Activated naive CD4-positive, alpha-beta T cell treated with anti-CD3 and anti-CD28 coated beads, Interleukin-2, amount 50 U/mL, for 24 hours (primary cell): ENCODE measurements around the gene POU2F1.
A peak's percentile ranks its signal among the peaks of the same experiment; 100 is the strongest.

Experiments
- H3K27ac Mint-ChIP-seq: one replicate; pipeline ENCODE4 v1.8.0; 2021; ENCODE audit warnings: mild to moderate bottlenecking, mixed read lengths
- H3K27me3 Mint-ChIP-seq: one replicate; pipeline ENCODE4 v1.8.0; 2021; ENCODE audit warnings: mixed read lengths
- H3K36me3 Mint-ChIP-seq: one replicate; pipeline ENCODE4 v1.8.0; 2021; ENCODE audit warnings: mixed read lengths
- H3K4me1 Mint-ChIP-seq: one replicate; pipeline ENCODE4 v1.8.0; 2021; ENCODE audit warnings: mixed read lengths
- H3K4me3 Mint-ChIP-seq: one replicate; pipeline ENCODE4 v1.8.0; 2021; ENCODE audit warnings: mild to moderate bottlenecking, mixed read lengths
- H3K9me3 Mint-ChIP-seq: one replicate; pipeline ENCODE4 v1.8.0; 2021; ENCODE audit warnings: mixed read lengths

The POU2F1 gene

DNA sequence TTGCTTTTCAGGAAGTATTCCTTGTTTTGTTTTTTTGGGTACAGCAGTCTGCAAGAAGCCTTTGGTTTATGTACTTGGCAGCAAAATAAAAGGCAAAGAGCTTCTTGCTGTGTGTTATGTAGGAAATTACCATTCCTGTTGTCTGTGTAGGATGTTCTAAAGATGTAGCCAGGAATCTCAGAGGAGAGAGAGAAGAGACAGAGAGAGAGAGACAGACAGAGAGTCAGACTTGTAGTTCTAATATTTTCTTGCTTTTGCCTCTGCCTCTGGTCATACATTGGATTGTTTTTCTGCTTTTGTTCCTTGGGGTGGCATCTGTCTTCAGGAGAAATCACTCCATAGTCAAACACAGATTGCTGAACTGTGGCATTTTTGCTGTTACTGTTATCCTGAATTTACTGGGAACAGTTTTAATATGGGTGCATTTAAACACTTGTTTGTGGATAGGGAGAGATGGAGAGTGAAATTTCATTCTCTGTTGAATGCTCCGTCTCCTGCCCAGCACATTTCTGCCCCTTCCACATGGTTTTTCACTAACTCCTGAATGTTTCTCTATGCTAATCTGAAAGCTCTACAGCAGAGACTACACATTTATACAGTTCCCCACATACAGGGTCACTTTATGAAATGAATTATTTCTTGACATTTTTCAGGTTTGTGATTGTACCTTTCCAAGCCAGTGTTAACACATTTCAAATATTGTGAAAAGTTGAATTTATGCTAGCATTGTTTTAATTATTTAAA lies 49.8 kb downstream of the POU2F1 start:
- no peak overlapping the region for H3K27ac Mint-ChIP-seq
- no peak overlapping the region for H3K4me3 Mint-ChIP-seq

DNA sequence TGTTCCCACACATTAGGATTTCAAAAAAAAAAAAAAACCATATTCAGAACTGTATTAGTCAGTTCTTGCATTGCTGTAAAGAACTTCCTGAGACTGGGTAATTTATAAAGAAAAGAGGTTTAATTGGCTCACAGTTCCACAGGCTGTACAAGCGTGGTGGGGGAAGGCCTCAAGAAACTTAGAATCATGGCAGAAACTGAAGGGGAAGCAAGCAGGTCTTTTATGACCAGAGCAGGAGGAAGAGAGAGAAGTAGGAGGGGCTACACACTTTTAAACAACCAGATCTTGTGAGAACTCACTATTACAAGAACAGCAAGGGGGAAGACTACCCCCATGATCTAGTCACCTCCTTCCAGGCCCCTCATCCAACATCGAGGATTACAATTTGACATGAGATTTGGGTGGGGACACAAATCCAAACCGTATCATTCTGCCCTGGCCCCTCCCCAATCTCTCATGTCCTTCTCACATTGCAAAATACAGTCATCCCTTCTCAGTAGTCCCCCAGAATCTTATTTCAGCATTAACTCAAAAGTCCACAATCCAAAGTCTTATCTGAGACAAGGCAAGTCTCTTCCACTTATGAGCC lies 51.8 kb downstream of the POU2F1 start:
- H3K9me3 Mint-ChIP-seq = no peaks in the 10 kb centered on the region
- H3K27ac Mint-ChIP-seq = no peak overlapping the region
- H3K27me3 Mint-ChIP-seq = no peaks in the 10 kb centered on the region
- H3K36me3 Mint-ChIP-seq = no peaks in the 10 kb centered on the region
- H3K4me3 Mint-ChIP-seq = no peak overlapping the region
- H3K4me1 Mint-ChIP-seq = peaks cover 67% of the 10 kb centered on the region

More for the DNA sequence above, 49.8 kb downstream of the POU2F1 start:
- peaks cover 61% of the 10 kb centered on the region for H3K4me1 Mint-ChIP-seq
- H3K27me3 Mint-ChIP-seq = no peaks in the 10 kb centered on the region
- no peaks in the 10 kb centered on the region for H3K9me3 Mint-ChIP-seq
- H3K36me3 Mint-ChIP-seq = no peaks in the 10 kb centered on the region

- Mint-ChIP-seq H3K9me3 (no peaks in the 10 kb centered on the region), H3K36me3 (no peaks in the 10 kb centered on the region), H3K27ac (peak overlapping the region; percentile 8), H3K4me3 (no peak overlapping the region), H3K27me3 (no peaks in the 10 kb centered on the region), H3K4me1 (peaks cover 68% of the 10 kb centered on the region)
Measured at GRCh38 chr1:167273027-167273800, 52.5 kb downstream of the POU2F1 start.

DNA sequence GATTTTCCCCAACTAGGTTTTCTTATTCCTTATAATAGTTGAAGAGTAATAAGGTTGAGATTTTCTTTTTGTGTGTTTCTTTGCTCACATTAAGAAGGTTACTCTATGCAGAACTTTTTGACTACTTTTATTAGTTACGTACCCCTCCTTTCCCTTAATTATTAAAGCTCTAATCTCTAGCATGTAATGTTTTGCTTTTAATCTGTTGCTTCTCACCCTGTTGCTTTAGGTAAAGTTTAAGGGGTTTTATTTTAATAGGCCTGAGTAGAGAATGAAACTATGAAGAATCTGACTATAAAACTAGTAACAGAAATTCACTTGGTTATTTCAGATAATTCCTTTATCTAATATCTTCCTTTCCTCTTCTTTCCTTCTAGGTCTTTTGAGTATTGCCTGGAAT lies 53.4 kb downstream of the POU2F1 start:
- no peaks in the 10 kb centered on the region for H3K27me3 Mint-ChIP-seq
- no peak overlapping the region for H3K4me3 Mint-ChIP-seq
- H3K4me1 Mint-ChIP-seq = peaks cover 68% of the 10 kb centered on the region
- no peaks in the 10 kb centered on the region for H3K36me3 Mint-ChIP-seq
- H3K27ac Mint-ChIP-seq = no peak overlapping the region
- H3K9me3 Mint-ChIP-seq = no peaks in the 10 kb centered on the region

- Mint-ChIP-seq H3K4me1 (peaks cover 78% of the 10 kb centered on the region), H3K9me3 (no peaks in the 10 kb centered on the region), H3K27ac (no peak overlapping the region), H3K27me3 (no peaks in the 10 kb centered on the region), H3K36me3 (no peaks in the 10 kb centered on the region), H3K4me3 (no peak overlapping the region)
Measured at GRCh38 chr1:167276969-167277368, 56.3 kb downstream of the POU2F1 start.

GRCh38 chr1:167278497-167278896 lies 57.8 kb downstream of the POU2F1 start:
- H3K27me3 Mint-ChIP-seq = no peaks in the 10 kb centered on the region
- H3K36me3 Mint-ChIP-seq = no peaks in the 10 kb centered on the region
- H3K4me3 Mint-ChIP-seq = no peak overlapping the region
- H3K4me1 Mint-ChIP-seq = peaks cover 71% of the 10 kb centered on the region
- H3K27ac Mint-ChIP-seq = no peak overlapping the region
- H3K9me3 Mint-ChIP-seq = no peaks in the 10 kb centered on the region

GRCh38 chr1:167280912-167281311 lies 60.2 kb downstream of the POU2F1 start:
- no peak overlapping the region for H3K27ac Mint-ChIP-seq
- H3K4me3 Mint-ChIP-seq = no peak overlapping the region
- H3K4me1 Mint-ChIP-seq = peaks cover 55% of the 10 kb centered on the region
- H3K36me3 Mint-ChIP-seq = no peaks in the 10 kb centered on the region
- no peaks in the 10 kb centered on the region for H3K27me3 Mint-ChIP-seq
- no peaks in the 10 kb centered on the region for H3K9me3 Mint-ChIP-seq

DNA sequence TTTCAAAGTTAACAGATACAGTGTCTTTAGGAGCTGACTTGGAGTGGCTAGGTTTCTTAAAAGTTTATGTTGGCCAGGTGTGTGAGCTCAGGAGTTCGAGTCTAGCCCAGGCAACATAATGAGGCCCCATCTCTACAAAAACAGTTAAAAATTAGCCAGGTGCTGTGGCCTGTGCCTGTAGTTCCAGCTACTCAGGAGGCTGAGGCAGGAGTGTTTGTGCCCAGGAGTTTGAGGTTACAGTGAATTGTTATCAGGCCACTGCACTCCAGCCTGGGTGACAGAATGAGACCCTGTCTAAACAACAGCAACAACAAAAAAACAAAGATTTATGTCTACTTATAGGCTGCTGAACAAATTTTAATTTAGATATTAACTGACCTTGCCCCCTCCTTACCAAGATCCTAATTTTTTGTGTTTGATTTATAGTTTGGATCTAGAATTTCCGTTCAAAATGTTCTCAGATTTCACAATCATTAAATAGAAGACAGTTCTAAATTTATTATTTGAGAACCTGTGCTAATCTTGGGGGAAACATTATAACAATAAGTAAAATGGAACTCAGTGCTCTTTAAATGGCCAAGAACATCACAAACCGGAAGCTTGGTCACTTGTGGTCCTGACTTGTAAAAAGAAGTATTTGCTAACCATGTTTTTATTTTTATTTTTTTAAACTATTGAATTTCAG lies 67.8 kb downstream of the POU2F1 start:
- peaks cover 4% of the 10 kb centered on the region for H3K9me3 Mint-ChIP-seq
- no peak overlapping the region for H3K27ac Mint-ChIP-seq
- peaks cover 6% of the 10 kb centered on the region for H3K36me3 Mint-ChIP-seq
- no peaks in the 10 kb centered on the region for H3K27me3 Mint-ChIP-seq
- no peak overlapping the region for H3K4me3 Mint-ChIP-seq
- peaks cover 55% of the 10 kb centered on the region for H3K4me1 Mint-ChIP-seq

DNA sequence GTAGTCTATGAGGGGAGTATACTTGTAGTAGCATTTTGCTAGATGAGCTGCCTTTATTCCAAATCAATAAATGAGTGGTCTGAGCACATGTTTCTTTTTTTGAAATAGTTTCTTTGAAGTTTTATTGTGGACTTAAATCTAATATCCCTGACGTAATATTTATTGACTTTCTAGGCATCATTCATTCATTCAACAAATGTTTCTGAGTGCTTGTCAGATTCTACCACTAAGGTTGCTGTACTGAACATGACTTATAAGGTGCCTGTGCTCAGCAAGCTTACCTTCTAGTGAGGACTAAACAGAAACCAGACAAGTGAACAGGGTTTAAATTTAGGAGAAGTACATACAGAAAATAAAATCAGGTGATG lies 68.4 kb downstream of the POU2F1 start:
- Mint-ChIP-seq H3K27ac (no peak overlapping the region), H3K27me3 (no peaks in the 10 kb centered on the region), H3K9me3 (peaks cover 4% of the 10 kb centered on the region), H3K36me3 (peaks cover 6% of the 10 kb centered on the region), H3K4me3 (no peak overlapping the region), H3K4me1 (peaks cover 55% of the 10 kb centered on the region)

GRCh38 chr1:167289966-167290365 lies 69.3 kb downstream of the POU2F1 start:
- no peak overlapping the region for H3K27ac Mint-ChIP-seq
- H3K36me3 Mint-ChIP-seq = peaks cover 6% of the 10 kb centered on the region
- no peaks in the 10 kb centered on the region for H3K27me3 Mint-ChIP-seq
- H3K4me3 Mint-ChIP-seq = no peak overlapping the region
- peaks cover 4% of the 10 kb centered on the region for H3K9me3 Mint-ChIP-seq
- H3K4me1 Mint-ChIP-seq = peaks cover 59% of the 10 kb centered on the region

GRCh38 chr1:167291539-167292185 lies 71.0 kb downstream of the POU2F1 start:
- peaks cover 55% of the 10 kb centered on the region for H3K4me1 Mint-ChIP-seq
- H3K27ac Mint-ChIP-seq = no peak overlapping the region
- peaks cover 4% of the 10 kb centered on the region for H3K9me3 Mint-ChIP-seq
- no peak overlapping the region for H3K4me3 Mint-ChIP-seq
- no peaks in the 10 kb centered on the region for H3K27me3 Mint-ChIP-seq
- peaks cover 6% of the 10 kb centered on the region for H3K36me3 Mint-ChIP-seq

GRCh38 chr1:167292216-167292615 lies 71.5 kb downstream of the POU2F1 start:
- Mint-ChIP-seq H3K36me3 (peaks cover 6% of the 10 kb centered on the region), H3K4me3 (no peak overlapping the region), H3K9me3 (peaks cover 4% of the 10 kb centered on the region), H3K27ac (no peak overlapping the region), H3K27me3 (no peaks in the 10 kb centered on the region), H3K4me1 (peaks cover 51% of the 10 kb centered on the region)

- H3K4me3 Mint-ChIP-seq = no peak overlapping the region
- peaks cover 6% of the 10 kb centered on the region for H3K36me3 Mint-ChIP-seq
- H3K9me3 Mint-ChIP-seq = peaks cover 4% of the 10 kb centered on the region
- no peak overlapping the region for H3K27ac Mint-ChIP-seq
- H3K4me1 Mint-ChIP-seq = peaks cover 46% of the 10 kb centered on the region
- H3K27me3 Mint-ChIP-seq = no peaks in the 10 kb centered on the region
Measured at GRCh38 chr1:167293057-167293456, 72.4 kb downstream of the POU2F1 start.

DNA sequence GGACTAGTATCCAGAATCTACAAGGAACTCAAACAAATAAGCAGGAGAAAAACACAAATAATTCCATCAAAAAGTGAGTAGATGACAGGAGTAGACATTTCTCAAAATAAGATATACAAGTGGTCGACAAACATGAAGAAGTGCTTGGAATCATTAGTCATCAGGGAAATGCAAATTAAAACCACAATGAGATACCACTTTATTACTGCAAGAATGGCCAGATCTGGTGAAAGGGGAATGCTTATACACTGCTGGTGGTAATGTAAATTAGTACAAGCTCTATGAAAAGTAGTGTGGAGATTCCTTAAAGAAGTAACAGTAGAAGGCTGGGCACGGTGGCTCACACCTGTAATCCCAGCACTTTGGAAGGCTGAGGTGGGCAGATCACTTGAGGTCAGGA lies 73.8 kb downstream of the POU2F1 start:
- H3K9me3 Mint-ChIP-seq = peaks cover 4% of the 10 kb centered on the region

More for the DNA sequence above, 73.8 kb downstream of the POU2F1 start:
- H3K27me3 Mint-ChIP-seq = no peaks in the 10 kb centered on the region
- H3K4me1 Mint-ChIP-seq = peaks cover 35% of the 10 kb centered on the region
- no peak overlapping the region for H3K4me3 Mint-ChIP-seq
- peaks cover 6% of the 10 kb centered on the region for H3K36me3 Mint-ChIP-seq
- no peak overlapping the region for H3K27ac Mint-ChIP-seq
